IPS DF 6.9 (cell line): ENCODE measurements around the gene LPCAT1.
"Not testable (repeated sequence)": the region's sequence is repeated elsewhere in the genome, so short reads cannot be mapped to it uniquely, and the experiment has no call there.

Source experiments
- DNase-seq: peaks from one replicate; pipeline ENCODE4 v3.0.0-alpha.2; 2013; ENCODE audit warnings: low read depth, low spot score
- H3K27ac ChIP-seq: one replicate; pipeline ENCODE4 v1.5.1; 2013; ENCODE audit warnings: low read length, control low read depth
- H3K27me3 ChIP-seq: 2 replicates; pipeline ENCODE4 v1.6.1; 2013; ENCODE audit warnings: mild to moderate bottlenecking, low read length; ENCODE audit not compliant: control insufficient read depth, insufficient read depth
- H3K36me3 ChIP-seq: 2 replicates; pipeline ENCODE4 v1.6.1; 2013; ENCODE audit warnings: low read length; ENCODE audit not compliant: control insufficient read depth, insufficient read depth
- H3K4me1 ChIP-seq: 2 replicates; pipeline ENCODE4 v1.6.1; 2013; ENCODE audit warnings: low read length; ENCODE audit not compliant: control insufficient read depth, insufficient read depth
- H3K4me3 ChIP-seq: 2 replicates; pipeline ENCODE4 v1.5.1; 2013; ENCODE audit warnings: mild to moderate bottlenecking, low read length
- H3K9me3 ChIP-seq: 2 replicates; pipeline ENCODE4 v1.6.1; 2013; ENCODE audit warnings: low read length, inconsistent platforms; ENCODE audit not compliant: control insufficient read depth, insufficient read depth
- WGBS: extraction: QIAGEN DNeasy Blood & Tissue Kit; methylation state at CpG from one replicate; pipeline ENCODE4 v1.1.7; 2013; ENCODE audit warnings: mixed read lengths, missing lambda C conversion rate; ENCODE audit not compliant: insufficient read length, insufficient coverage; 5-methylcytosine and 5-hydroxymethylcytosine counted together

Gene LPCAT1

DNA sequence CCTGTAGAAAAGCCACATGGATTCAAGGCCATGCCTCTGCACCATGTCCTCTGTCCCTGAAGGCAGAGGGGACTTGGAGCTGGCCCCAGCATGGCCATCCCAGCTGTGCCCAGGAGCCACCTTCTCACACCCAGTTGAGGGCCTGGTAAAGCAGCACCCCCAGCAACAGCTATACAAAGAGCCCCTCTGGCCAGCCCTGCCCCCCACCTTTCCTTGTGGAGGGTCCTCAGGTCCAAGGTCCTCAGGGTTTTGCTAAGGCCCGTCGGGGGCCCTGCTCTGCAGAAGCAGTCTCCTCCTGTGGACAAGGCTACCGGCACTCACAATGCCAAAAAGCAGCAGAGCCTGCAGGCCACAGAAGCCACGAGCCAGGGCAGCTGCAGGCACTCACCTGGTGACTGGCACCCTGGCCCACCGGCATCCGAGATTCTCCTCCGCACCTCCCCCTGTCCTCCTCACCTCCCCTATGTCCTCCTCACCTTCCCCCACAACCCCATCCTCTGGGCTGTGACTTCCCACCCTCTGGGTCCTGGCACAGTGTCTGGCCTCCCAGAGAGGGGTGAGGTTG is 39.9 kb upstream of the LPCAT1 start:
- H3K27me3 ChIP-seq = no peaks in the 10 kb centered on the region
- no peaks in the 10 kb centered on the region for H3K36me3 ChIP-seq
- H3K9me3 ChIP-seq = no peaks in the 10 kb centered on the region
- no peak overlapping the region for H3K27ac ChIP-seq
- no peak for DNase-seq
- no peak overlapping the region; the same call in 1 of the 2 replicates for H3K4me3 ChIP-seq
- H3K4me1 ChIP-seq = no peaks in the 10 kb centered on the region
- no CpG with 5 or more reads among the region's 7 CpGs for whole genome bisulfite sequencing

DNA sequence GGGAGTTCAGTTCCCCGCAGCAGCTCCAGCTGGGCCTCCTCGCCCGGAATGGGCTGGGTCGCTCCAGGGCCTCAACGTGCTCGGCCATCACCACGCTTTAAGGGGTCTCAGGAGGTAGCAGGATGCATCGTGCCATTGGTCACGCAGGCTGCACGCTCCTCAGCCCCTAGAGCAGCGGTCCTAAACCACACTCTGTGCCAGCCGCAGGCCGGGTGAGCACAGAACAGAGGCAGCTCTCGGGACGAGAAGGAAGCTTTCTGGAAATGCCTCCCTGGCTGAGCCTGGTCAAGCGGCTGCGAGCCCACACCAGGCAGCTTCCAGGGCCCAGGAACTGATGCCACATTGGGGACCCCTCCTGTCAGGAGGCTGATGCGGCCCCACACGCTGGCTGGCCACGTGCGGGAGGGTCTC is 39.3 kb upstream of the LPCAT1 start:
- Histone ChIP-seq H3K9me3 (no peaks in the 10 kb centered on the region), H3K27ac (no peak overlapping the region), H3K27me3 (no peaks in the 10 kb centered on the region), H3K4me3 (no peak overlapping the region), H3K36me3 (no peaks in the 10 kb centered on the region), H3K4me1 (no peaks in the 10 kb centered on the region)
- DNase-seq = no peak
- WGBS = no CpG with 5 or more reads among the region's 21 CpGs

DNA sequence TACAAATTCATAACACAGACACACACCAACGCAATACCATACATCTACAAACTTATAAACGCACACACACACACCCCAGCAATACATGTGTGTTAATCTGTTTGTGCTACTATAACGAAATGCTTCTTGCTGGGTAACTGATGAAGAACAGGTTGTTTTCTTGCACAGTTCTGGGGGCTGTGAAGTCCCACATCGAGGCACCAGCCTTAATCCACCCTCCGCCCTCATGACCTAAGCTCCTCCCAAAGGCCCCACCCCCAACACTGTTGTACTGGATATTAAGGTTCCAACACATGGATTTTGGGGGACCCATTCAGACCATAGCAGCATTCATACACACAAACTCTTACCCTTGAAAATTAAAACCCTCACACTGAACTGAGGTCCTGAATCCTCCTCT is 38.8 kb upstream of the LPCAT1 start:
- no peaks in the 10 kb centered on the region for H3K9me3 ChIP-seq
- no peaks in the 10 kb centered on the region for H3K4me1 ChIP-seq
- no peaks in the 10 kb centered on the region for H3K36me3 ChIP-seq
- H3K4me3 ChIP-seq = no peak overlapping the region
- 100% methylated on average over 1 of the region's 5 CpGs for WGBS
- no peak overlapping the region for H3K27ac ChIP-seq
- no peaks in the 10 kb centered on the region for H3K27me3 ChIP-seq
- DNase-seq = no peak

DNA sequence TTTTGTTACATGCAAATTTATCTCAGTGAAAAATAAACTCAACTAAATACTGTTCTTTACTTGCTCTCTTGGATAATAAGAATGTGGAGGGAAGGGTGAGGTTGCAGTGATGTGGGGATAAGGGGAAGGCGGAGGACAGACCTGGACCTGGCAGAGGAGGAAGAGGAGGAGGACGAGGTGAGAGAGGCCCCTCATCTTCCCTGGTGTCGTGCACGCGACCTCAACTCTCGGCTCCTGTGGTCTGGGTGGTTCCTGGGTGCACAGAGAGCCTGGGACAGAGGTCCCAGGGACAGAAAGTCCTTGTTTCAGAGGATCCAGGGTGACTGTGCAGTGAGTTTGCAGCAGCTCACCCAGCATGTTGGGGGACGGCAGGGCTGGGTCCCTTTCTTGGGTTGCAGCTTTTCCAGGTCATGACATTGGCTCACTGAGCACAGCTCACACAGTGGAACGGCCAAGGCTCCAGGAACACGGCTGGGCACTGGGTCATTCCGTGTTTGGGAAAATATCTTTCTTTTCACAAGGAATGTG is 37.7 kb upstream of the LPCAT1 start:
- Histone ChIP-seq H3K4me1 (no peaks in the 10 kb centered on the region), H3K36me3 (no peaks in the 10 kb centered on the region), H3K4me3 (no peak overlapping the region), H3K9me3 (no peaks in the 10 kb centered on the region), H3K27ac (no peak overlapping the region), H3K27me3 (no peaks in the 10 kb centered on the region)
- no CpG with 5 or more reads among the region's 10 CpGs for WGBS
- no peak for DNase-seq

DNA sequence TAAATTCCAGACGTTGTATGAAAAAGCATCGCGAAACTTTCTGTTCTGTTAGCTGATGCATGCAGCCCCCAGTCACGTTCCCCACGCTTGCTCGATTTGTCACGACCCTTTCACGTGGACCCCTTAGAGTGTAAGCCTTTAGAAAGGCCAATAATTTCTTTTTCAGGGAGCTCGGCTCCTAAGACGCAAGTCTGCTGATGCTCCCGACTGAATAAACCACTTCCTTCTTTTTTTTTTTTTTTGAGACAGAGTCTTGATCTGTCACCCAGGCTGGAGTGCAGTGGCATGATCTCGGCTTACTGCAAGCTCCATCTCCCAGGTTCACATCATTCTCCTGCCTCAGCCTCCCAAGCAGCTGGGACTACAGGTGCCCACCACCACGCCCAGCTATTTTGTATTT is 36.7 kb upstream of the LPCAT1 start:
- WGBS = no CpG with 5 or more reads among the region's 13 CpGs
- not testable (repeated sequence) for H3K27ac ChIP-seq, H3K9me3 ChIP-seq, H3K4me1 ChIP-seq, H3K27me3 ChIP-seq, H3K36me3 ChIP-seq, DNase-seq, H3K4me3 ChIP-seq

DNA sequence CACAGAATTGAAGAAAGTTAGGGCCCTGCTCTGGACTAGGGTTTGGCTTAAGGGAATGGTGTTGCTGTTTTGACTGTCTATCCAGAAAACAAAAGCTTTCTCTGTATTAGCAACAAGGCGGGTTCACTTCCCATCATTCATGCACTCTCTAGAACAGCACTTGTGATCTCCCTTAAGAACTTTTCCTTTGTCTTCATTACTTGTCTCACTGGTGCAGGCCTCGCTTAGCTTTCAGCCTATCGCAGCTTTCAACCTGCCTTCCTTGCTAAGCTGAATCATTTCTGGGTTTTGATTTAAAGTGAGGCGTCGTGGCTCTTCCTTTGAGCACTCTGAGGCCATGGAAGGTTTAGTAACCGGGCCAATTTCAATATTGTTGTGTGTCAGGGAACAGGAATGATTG is 35.2 kb upstream of the LPCAT1 start:
- Histone ChIP-seq H3K36me3 (no peaks in the 10 kb centered on the region), H3K9me3 (no peaks in the 10 kb centered on the region), H3K27me3 (no peaks in the 10 kb centered on the region), H3K27ac (no peak overlapping the region), H3K4me1 (no peaks in the 10 kb centered on the region), H3K4me3 (no peak overlapping the region)
- no CpG with 5 or more reads among the region's 6 CpGs for WGBS
- no peak for DNase-seq

DNA sequence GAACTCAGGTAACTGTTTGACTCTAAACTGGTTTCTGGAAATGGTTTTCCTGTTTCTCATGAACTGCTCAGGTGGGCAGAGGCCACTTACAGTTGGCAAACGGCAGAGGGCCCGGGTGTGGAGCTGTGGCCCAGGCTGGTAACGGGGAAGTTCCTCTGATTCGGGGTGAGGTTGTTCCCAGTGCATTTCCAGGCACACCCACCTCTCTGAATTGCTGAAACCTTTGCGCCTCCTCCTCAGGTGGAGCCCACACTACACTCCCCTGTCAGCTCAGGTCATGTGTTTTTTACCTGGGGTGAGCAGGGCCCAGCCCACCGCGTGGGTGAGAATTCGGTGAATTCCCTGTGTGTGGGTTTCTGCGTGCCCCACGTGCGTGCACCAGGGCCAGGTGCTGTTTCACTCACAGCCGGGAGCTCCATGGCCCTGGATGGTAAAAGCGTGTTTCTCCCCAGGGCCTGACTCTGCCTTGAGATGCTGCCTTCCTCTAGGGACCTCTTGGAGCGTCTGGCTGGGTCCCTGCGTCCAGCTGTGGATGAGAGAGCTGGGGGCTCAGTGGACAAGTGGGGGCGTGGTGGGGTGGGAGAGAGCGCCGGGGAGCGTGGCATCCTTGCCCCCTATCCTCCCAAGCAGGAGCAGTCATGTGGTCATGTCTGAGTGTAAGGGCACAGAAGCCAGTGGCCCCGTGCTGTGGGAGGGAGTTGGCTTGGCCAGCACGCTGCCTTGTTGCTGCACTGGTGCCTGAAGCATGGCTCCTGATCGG is 33.5 kb upstream of the LPCAT1 start:
- Histone ChIP-seq H3K27ac (no peak overlapping the region), H3K27me3 (no peaks in the 10 kb centered on the region), H3K4me1 (no peaks in the 10 kb centered on the region), H3K4me3 (no peak overlapping the region), H3K36me3 (no peaks in the 10 kb centered on the region), H3K9me3 (no peaks in the 10 kb centered on the region)
- no CpG with 5 or more reads among the region's 22 CpGs for WGBS
- DNase-seq = no peak

DNA sequence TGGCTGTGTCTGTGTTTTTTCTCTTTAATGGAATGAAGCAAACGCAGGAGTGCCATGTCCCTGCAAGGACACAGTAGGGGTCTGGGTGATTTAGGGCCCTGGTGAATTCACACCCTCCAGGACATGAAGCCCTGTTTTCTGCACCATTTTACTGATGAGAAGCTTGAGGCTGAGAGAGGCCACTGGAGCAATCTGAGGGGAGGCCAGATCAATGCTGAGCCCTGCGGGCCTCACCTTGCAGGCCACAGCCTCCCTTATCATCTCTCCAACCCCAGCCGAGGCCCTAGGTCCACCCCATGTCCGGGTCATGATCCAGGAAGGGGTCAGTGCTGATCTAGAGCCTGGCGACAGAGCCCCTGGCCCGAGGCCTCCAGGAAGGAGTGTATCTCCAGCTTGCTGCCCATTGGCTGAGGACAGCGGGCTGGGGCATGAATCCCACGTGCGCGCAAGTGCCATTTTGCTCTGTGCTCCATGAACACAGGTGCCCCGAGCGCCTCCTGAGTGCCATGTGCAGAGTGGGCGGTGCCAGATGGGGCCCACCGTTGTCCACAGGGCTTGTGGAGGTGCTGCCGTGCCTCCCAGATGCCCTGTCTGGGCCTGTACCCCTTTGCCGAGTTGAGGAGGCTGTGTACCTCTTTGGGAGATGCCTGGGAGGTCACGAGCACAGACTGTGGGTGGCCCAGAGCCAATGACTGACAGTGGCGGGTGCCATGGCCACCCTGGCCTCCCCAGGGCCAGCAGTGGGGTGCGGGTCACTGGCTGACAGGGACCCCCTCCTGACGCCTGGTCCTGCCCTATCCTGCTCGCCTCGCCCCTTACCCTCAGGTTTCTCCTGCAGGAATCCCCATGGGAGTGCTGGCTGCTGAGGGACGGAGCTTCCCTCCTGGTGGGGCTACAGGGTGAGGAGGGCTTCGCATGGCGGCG is 32.3 kb upstream of the LPCAT1 start:
- DNase-seq = no peak
- no peaks in the 10 kb centered on the region for H3K36me3 ChIP-seq
- no peak overlapping the region for H3K27ac ChIP-seq
- H3K9me3 ChIP-seq = no peaks in the 10 kb centered on the region
- WGBS = no CpG with 5 or more reads among the region's 26 CpGs
- H3K4me3 ChIP-seq = no peak overlapping the region
- H3K27me3 ChIP-seq = no peaks in the 10 kb centered on the region
- H3K4me1 ChIP-seq = no peaks in the 10 kb centered on the region

DNA sequence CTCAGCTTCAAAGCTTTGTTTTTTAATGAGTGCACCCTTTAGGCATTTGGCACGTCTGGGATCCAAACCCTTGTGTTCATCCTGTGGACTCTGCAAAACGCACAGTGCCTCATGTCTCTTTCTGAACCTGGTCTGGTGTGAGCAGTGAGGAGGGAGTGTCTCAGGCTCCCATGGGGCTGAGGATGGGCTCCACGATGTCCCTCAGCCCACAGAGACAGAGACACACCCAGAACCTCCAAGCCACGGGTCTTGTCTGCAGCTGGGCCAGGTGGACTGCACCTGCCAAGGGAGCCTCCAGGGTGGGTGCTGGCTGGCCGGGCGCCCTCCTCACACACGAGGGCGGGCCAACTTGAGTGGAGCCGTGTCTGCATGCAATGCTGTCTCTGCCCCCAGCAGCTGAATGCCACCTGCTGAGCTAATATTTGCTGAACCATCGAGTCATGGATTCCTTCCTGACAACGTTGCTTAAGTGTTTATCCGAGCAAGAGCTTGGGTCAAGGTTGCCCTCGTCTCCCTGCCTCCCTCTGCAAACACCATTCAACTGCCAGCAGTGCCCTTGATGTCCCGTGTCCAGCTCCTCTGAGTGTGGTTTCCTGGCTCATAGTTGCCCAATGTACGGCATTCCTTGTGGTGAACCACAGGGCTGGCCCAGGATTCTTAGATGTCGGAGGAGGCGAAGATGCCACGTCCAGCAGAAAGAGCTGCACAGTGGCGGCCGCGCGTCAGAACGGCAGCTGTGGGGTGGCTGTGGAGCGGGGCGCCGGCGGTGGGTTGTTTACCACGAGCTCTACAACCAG is 31.4 kb upstream of the LPCAT1 start:
- Histone ChIP-seq H3K27me3 (no peaks in the 10 kb centered on the region), H3K27ac (no peak overlapping the region), H3K4me3 (no peak overlapping the region), H3K4me1 (no peaks in the 10 kb centered on the region), H3K9me3 (no peaks in the 10 kb centered on the region), H3K36me3 (no peaks in the 10 kb centered on the region)
- no CpG with 5 or more reads among the region's 28 CpGs for WGBS
- no peak for DNase-seq
